Mononuclear cell (primary cell): Measurements from ENCODE around the gene SIGLEC7. TPM values are rescaled to one million over a fixed set of nuclear protein-coding genes. Genes with fewer than 3 reads are reported as not detected.

Source experiments
- H3K27me3 ChIP-seq: 2 replicates; pipeline ENCODE4 v1.6.0; 2011; ENCODE audit warnings: low read length, control low read depth; ENCODE audit not compliant: insufficient read depth
- H3K4me1 ChIP-seq: 2 replicates; pipeline ENCODE4 v1.5.1; 2011; ENCODE audit warnings: mild to moderate bottlenecking, low read length, control low read depth; ENCODE audit not compliant: insufficient read depth
- H3K4me3 ChIP-seq: 2 replicates; pipeline ENCODE4 v1.5.1; 2011; ENCODE audit warnings: mild to moderate bottlenecking, low read length, moderate library complexity
- H3K9me3 ChIP-seq: 2 replicates; pipeline ENCODE4 v1.5.1; 2011; ENCODE audit warnings: low read depth, mild to moderate bottlenecking, control low read depth, low read length
- total RNA-seq: library from RNA; depleted of rRNA; stranded (reverse); fragments of >200 nt; gene quantifications from one replicate; pipeline ENCODE4 v1.2.3, GENCODE V29; 2012

SIGLEC7 gene
- total RNA-seq, 1 donor: 6.0 TPM

GRCh38 chr19:51188227-51188559 is 46.1 kb downstream of the SIGLEC7 start:
- Histone ChIP-seq H3K27me3 (no peaks in the 10 kb centered on the region), H3K4me3 (no peak overlapping the region), H3K9me3 (no peaks in the 10 kb centered on the region), H3K4me1 (peaks cover 20% of the 10 kb centered on the region)

GRCh38 chr19:51192689-51193088 is 50.6 kb downstream of the SIGLEC7 start:
- no peaks in the 10 kb centered on the region for H3K27me3 ChIP-seq
- no peaks in the 10 kb centered on the region for H3K4me1 ChIP-seq
- H3K9me3 ChIP-seq: no peaks in the 10 kb centered on the region
- H3K4me3 ChIP-seq: no peak overlapping the region

DNA sequence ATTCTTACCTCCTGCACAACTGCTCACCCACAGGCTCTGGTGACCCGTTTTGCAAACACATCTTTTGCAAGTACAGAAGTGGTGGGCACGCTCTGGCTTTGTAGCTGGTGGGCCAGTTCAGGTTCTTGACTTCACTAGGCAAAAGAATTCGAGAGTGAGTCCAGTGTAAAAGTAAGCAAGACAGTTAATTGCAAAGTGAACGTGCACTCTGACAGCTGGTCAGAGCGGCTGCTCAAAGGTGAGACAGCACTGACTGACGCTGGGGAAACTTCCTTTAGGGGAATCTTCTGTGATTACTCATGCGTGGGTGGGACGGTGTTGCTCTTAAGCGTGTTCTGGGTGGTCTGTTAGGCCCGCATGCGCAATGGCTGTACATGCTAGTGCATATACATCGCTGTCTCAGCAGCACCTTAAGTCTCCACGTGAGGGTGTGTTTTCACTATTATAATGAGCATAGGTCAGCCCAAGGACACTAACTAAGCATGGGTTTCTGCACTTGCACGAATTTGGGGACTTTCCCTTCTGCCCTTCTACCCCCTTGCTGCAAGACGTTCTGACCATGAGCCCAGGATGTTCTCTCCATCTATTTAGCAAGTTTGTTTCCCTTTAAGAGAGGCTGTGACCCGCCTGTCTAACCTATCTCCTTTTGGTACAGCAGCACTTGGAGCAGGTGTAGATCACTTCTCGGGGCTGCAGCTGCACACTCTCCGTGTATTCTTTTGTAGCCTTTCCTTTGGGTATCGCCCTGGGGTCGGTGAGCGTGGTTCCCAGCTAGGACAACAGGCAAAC is 52.6 kb downstream of the SIGLEC7 start:
- Histone ChIP-seq H3K9me3 (no peaks in the 10 kb centered on the region), H3K27me3 (no peaks in the 10 kb centered on the region), H3K4me3 (no peak overlapping the region), H3K4me1 (no peaks in the 10 kb centered on the region)

- Histone ChIP-seq H3K27me3 (no peaks in the 10 kb centered on the region), H3K9me3 (no peaks in the 10 kb centered on the region), H3K4me3 (no peak overlapping the region), H3K4me1 (no peaks in the 10 kb centered on the region)
These were observed 53.1 kb downstream of the SIGLEC7 start for GRCh38 chr19:51195316-51195586.

GRCh38 chr19:51195616-51196015 is 53.5 kb downstream of the SIGLEC7 start:
- H3K27me3 ChIP-seq: no peaks in the 10 kb centered on the region
- no peak overlapping the region for H3K4me3 ChIP-seq
- no peaks in the 10 kb centered on the region for H3K4me1 ChIP-seq
- H3K9me3 ChIP-seq: no peaks in the 10 kb centered on the region

- Histone ChIP-seq H3K4me1 (no peaks in the 10 kb centered on the region), H3K4me3 (no peak overlapping the region), H3K9me3 (no peaks in the 10 kb centered on the region), H3K27me3 (no peaks in the 10 kb centered on the region)
These were observed 54.1 kb downstream of the SIGLEC7 start for GRCh38 chr19:51196181-51196580.

- Histone ChIP-seq H3K27me3 (no peaks in the 10 kb centered on the region), H3K4me1 (peaks cover 9% of the 10 kb centered on the region), H3K9me3 (no peaks in the 10 kb centered on the region), H3K4me3 (no peak overlapping the region)
These were observed 56.5 kb downstream of the SIGLEC7 start for GRCh38 chr19:51198641-51199040.

DNA sequence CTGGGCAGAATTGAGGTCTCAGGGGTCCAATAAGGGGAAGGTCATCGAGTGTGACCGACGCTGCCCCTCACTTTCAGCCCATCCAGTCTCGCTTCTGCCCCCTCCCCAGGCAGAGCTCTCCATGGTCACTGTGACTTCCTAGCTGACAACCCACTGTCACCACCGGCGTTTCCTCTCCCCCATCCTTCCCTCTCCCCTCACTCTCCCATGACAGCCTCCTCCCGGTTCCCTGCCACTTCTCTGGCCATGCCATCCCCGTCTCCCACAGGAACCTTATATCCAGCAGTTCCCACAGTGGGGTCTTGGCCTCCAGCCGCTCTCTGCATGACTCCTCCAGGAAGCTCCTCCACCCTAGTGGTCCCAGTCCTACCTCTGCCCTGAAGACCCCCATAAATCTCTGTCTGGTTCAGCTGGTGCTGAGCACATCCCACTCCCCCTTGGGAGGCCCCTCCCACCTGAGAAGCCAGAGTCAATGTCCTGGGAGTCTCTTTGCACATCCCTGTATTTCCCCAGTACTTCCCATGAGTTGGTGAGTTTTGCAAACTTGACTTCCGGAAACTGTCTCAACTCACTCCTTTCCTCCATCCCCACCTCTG is 58.1 kb downstream of the SIGLEC7 start:
- H3K9me3 ChIP-seq: no peaks in the 10 kb centered on the region
- no peak overlapping the region for H3K4me3 ChIP-seq
- no peaks in the 10 kb centered on the region for H3K27me3 ChIP-seq
- H3K4me1 ChIP-seq: peaks cover 18% of the 10 kb centered on the region

- Histone ChIP-seq H3K4me1 (peaks cover 18% of the 10 kb centered on the region), H3K4me3 (no peak overlapping the region), H3K9me3 (no peaks in the 10 kb centered on the region), H3K27me3 (no peaks in the 10 kb centered on the region)
These were observed 59.6 kb downstream of the SIGLEC7 start for GRCh38 chr19:51201712-51202111.

Other genes starting within 250 kb of the SIGLEC7 start
- 0.21 TPM for gene KLK4, start 230.9 kb upstream of the SIGLEC7 start, total RNA-seq
- not detected for gene KLK5, start 189.3 kb upstream of the SIGLEC7 start, total RNA-seq
- gene KLK6, start 172.7 kb upstream of the SIGLEC7 start, total RNA-seq: not detected
- gene KLK7, start 158.4 kb upstream of the SIGLEC7 start, total RNA-seq: not detected
- gene KLK8, start 140.7 kb upstream of the SIGLEC7 start, total RNA-seq: not detected
- gene KLK10, start 122.6 kb upstream of the SIGLEC7 start, total RNA-seq: not detected
- not detected for gene KLK11, start 115.7 kb upstream of the SIGLEC7 start, total RNA-seq
- not detected for gene KLK12, start 107.3 kb upstream of the SIGLEC7 start, total RNA-seq
- not detected for gene KLK13, start 77.2 kb upstream of the SIGLEC7 start, total RNA-seq
- 0.10 TPM for gene KLK14, start 59.4 kb upstream of the SIGLEC7 start, total RNA-seq
- gene CTU1, start 33.9 kb upstream of the SIGLEC7 start, total RNA-seq: 1.9 TPM
- gene SIGLEC9, start 17.4 kb upstream of the SIGLEC7 start, total RNA-seq: 9.4 TPM
- 24.5 TPM for gene CD33, start 82.8 kb downstream of the SIGLEC7 start, total RNA-seq
- not detected for gene SIGLECL1, start 108.8 kb downstream of the SIGLEC7 start, total RNA-seq
- not detected for gene IGLON5, start 169.3 kb downstream of the SIGLEC7 start, total RNA-seq
- 0.10 TPM for gene VSIG10L, start 199.8 kb downstream of the SIGLEC7 start, total RNA-seq
- 21.5 TPM for gene ETFB, start 224.1 kb downstream of the SIGLEC7 start, total RNA-seq
- gene CLDND2, start 226.7 kb downstream of the SIGLEC7 start, total RNA-seq: 0.10 TPM
- 119 TPM for gene NKG7, start 230.4 kb downstream of the SIGLEC7 start, total RNA-seq
- 0.21 TPM for gene LIM2, start 245.7 kb downstream of the SIGLEC7 start, total RNA-seq
- gene C19orf84, start 248.3 kb downstream of the SIGLEC7 start, total RNA-seq: 0.21 TPM